Gastrocnemius medialis (tissue), 4 donors: ENCODE data around the gene EPYC.

Experiments used
- POLR2A ChIP-seq, 2 donors: fragments of 450-650 bp; IDR thresholded peaks; one replicate each; pipeline ENCODE4 v1.6.1; 2017; ENCODE audit warnings: antibody characterized with exemption in 2 of 2, mild to moderate bottlenecking in 2 of 2, moderate library complexity in 2 of 2
- TF ChIP-seq, protein P1 (sequence below), 5 experiments: fragments of 450-650 bp in 3 of 5; fragments of 200-600 bp in 2 of 5; sonication (generic) in 2 of 5; IDR thresholded peaks in 4 of 5; conservative IDR thresholded peaks in 1 of 5; 1 replicate in 4 of 5; 2 replicates in 1 of 5; pipeline ENCODE4 v1.5.1; 2016 to 2019; ENCODE audit warnings: antibody characterized with exemption in 5 of 5, mild to moderate bottlenecking in 3 of 5, moderate library complexity in 3 of 5

GRCh38 chr12:91001306-91001705 is 3.5 kb downstream of the EPYC start:
- TF ChIP-seq, protein P1, sequence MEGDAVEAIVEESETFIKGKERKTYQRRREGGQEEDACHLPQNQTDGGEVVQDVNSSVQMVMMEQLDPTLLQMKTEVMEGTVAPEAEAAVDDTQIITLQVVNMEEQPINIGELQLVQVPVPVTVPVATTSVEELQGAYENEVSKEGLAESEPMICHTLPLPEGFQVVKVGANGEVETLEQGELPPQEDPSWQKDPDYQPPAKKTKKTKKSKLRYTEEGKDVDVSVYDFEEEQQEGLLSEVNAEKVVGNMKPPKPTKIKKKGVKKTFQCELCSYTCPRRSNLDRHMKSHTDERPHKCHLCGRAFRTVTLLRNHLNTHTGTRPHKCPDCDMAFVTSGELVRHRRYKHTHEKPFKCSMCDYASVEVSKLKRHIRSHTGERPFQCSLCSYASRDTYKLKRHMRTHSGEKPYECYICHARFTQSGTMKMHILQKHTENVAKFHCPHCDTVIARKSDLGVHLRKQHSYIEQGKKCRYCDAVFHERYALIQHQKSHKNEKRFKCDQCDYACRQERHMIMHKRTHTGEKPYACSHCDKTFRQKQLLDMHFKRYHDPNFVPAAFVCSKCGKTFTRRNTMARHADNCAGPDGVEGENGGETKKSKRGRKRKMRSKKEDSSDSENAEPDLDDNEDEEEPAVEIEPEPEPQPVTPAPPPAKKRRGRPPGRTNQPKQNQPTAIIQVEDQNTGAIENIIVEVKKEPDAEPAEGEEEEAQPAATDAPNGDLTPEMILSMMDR (IDR thresholded peaks at IDR 0.05 in 4 of 5, conservative IDR thresholded peaks at IDR 0.05 in 1 of 5), result no peak
- TF ChIP-seq POLR2A (IDR thresholded peaks at IDR 0.05), result no peak
